Stomach (tissue), 4 donors: ENCODE measurements around the gene OR2A1.
"Not testable (repeated sequence)": the region's sequence is repeated elsewhere in the genome, so short reads cannot be mapped to it uniquely, and the experiment has no call there.

Source experiments
- CTCF ChIP-seq, 7 experiments: fragments of 450-650 bp in 4 of 7; fragments of 200-600 bp in 3 of 7; sonication (generic) in 3 of 7; IDR thresholded peaks; one replicate each; pipeline ENCODE4 v1.5.1; 2016 to 2019; ENCODE audit warnings: antibody characterized with exemption in 7 of 7, control low read depth in 2 of 7, mild to moderate bottlenecking in 1 of 7
- POLR2A ChIP-seq, 4 donors: fragments of 450-650 bp; IDR thresholded peaks; one replicate each; pipeline ENCODE4 v1.6.1; 2016; ENCODE audit warnings: antibody characterized with exemption in 4 of 4, control low read depth in 2 of 4, mild to moderate bottlenecking in 1 of 4, moderate library complexity in 1 of 4
- POLR2AphosphoS5 ChIP-seq, 3 donors: sonication (generic); formaldehyde crosslinking; IDR thresholded peaks; one replicate each; pipeline ENCODE4 v1.6.1; 2016; ENCODE audit warnings: antibody characterized with exemption in 3 of 3

DNA sequence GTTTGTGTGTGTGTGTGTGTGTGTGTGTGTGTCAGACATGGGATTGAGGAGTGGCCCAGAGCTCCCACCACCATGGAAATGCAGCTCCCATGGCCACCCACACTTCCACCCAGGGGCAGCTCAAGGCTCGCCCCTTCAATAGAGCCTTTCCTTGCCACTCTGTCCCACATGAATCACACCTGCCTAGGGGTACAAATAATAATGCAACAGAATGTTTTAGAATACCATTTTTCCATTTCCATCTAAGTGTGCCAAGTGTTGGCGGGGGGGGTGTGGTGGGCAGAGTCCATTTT is 19.7 kb downstream of the OR2A1 start:
- not testable (repeated sequence) for TF ChIP-seq CTCF, POLR2A, POLR2AphosphoS5 (IDR thresholded peaks at IDR 0.05)
